H9 (cell line): ENCODE measurements around the gene TREM2. TPM values are rescaled to one million over a fixed set of nuclear protein-coding genes. Genes with fewer than 3 reads are reported as not detected.

ENCODE experiments used
- DNase-seq: peaks from one replicate; pipeline ENCODE4 v3.0.0-alpha.2; 2017
- H2AFZ ChIP-seq: one replicate; pipeline ENCODE4 v1.6.1; 2013; ENCODE audit warnings: mild to moderate bottlenecking, low read length, control low read depth, moderate library complexity
- H2AK5ac ChIP-seq: 2 replicates; pipeline ENCODE4 v1.6.1; 2013; ENCODE audit warnings: low read length, control low read depth, mixed read lengths; ENCODE audit not compliant: insufficient read length
- H2BK120ac ChIP-seq: one replicate; pipeline ENCODE4 v1.6.1; 2013; ENCODE audit warnings: low read depth, mild to moderate bottlenecking, low read length, control low read depth, inconsistent platforms; ENCODE audit not compliant: poor library complexity, severe bottlenecking
- H2BK12ac ChIP-seq: 2 replicates; pipeline ENCODE4 v1.6.1; 2013; ENCODE audit warnings: low read length, control low read depth, mixed read lengths, low read depth; ENCODE audit not compliant: insufficient read length
- H2BK15ac ChIP-seq: 2 replicates; pipeline ENCODE4 v1.6.1; 2013; ENCODE audit warnings: low read depth, low read length, control low read depth
- H2BK20ac ChIP-seq: one replicate; pipeline ENCODE4 v1.6.1; 2013; ENCODE audit warnings: low read depth, mild to moderate bottlenecking, low read length, control low read depth, inconsistent platforms; ENCODE audit not compliant: poor library complexity, severe bottlenecking
- H2BK5ac ChIP-seq: 2 replicates; pipeline ENCODE4 v1.6.1; 2013; ENCODE audit warnings: low read length, control low read depth, mixed read lengths; ENCODE audit not compliant: insufficient read length
- H3K14ac ChIP-seq: 2 replicates; pipeline ENCODE4 v1.6.1; 2013; ENCODE audit warnings: low read length, control low read depth; ENCODE audit not compliant: insufficient read depth
- H3K18ac ChIP-seq: 2 replicates; pipeline ENCODE4 v1.6.1; 2013; ENCODE audit warnings: low read depth, mild to moderate bottlenecking, mixed read lengths, low read length, control low read depth; ENCODE audit not compliant: insufficient read length
- H3K23ac ChIP-seq: 2 replicates; pipeline ENCODE4 v1.6.1; 2013; ENCODE audit warnings: low read length, control low read depth, mixed read lengths, low read depth; ENCODE audit not compliant: insufficient read length
- H3K23me2 ChIP-seq: 2 replicates; pipeline ENCODE4 v1.6.1; 2013; ENCODE audit warnings: low read depth, mild to moderate bottlenecking, mixed read lengths, low read length, control low read depth; ENCODE audit not compliant: insufficient read length, poor library complexity, severe bottlenecking
- H3K27ac ChIP-seq: 2 replicates; pipeline ENCODE4 v1.5.1; 2013; ENCODE audit warnings: low read length, control low read depth, mixed read lengths, low read depth; ENCODE audit not compliant: insufficient read length
- H3K27me3 ChIP-seq: 2 replicates; pipeline ENCODE4 v1.6.1; 2013; ENCODE audit warnings: low read length, control low read depth, inconsistent platforms; ENCODE audit not compliant: insufficient read depth
- H3K4ac ChIP-seq: 2 replicates; pipeline ENCODE4 v1.6.1; 2013; ENCODE audit warnings: low read depth, mild to moderate bottlenecking, control low read depth, inconsistent platforms, low read length, moderate library complexity
- H3K4me1 ChIP-seq: 2 replicates; pipeline ENCODE4 v1.6.1; 2013; ENCODE audit warnings: low read length, control low read depth, inconsistent platforms; ENCODE audit not compliant: insufficient read depth
- H3K4me2 ChIP-seq: 2 replicates; pipeline ENCODE4 v1.6.1; 2013; ENCODE audit warnings: low read length, control low read depth, mixed read lengths; ENCODE audit not compliant: insufficient read length, insufficient read depth
- H3K56ac ChIP-seq: 2 replicates; pipeline ENCODE4 v1.6.1; 2013; ENCODE audit warnings: low read depth, mild to moderate bottlenecking, mixed read lengths, low read length, control low read depth; ENCODE audit not compliant: insufficient read length
- H3K79me1 ChIP-seq: 2 replicates; pipeline ENCODE4 v1.6.1; 2013; ENCODE audit warnings: low read depth, mild to moderate bottlenecking, moderate library complexity, low read length, control low read depth, inconsistent platforms; ENCODE audit not compliant: insufficient read depth, poor library complexity, severe bottlenecking
- H3K79me2 ChIP-seq: 2 replicates; pipeline ENCODE4 v1.6.1; 2013; ENCODE audit warnings: low read length, control low read depth, inconsistent platforms; ENCODE audit not compliant: insufficient read depth
- H3K9ac ChIP-seq: 2 replicates; pipeline ENCODE4 v1.6.1; 2013; ENCODE audit warnings: low read length, control low read depth, mixed read lengths; ENCODE audit not compliant: insufficient read length; ENCODE audit errors: extremely low read depth
- H3K9me3 ChIP-seq: one replicate; pipeline ENCODE4 v1.6.1; 2013; ENCODE audit warnings: low read depth, low read length, inconsistent platforms; ENCODE audit not compliant: control insufficient read depth
- H3T11ph ChIP-seq: one replicate; pipeline ENCODE4 v1.6.1; 2013; ENCODE audit warnings: mild to moderate bottlenecking, low read length, control low read depth, inconsistent platforms
- H4K20me1 ChIP-seq: one replicate; pipeline ENCODE4 v1.6.1; 2013; ENCODE audit not compliant: control insufficient read depth, insufficient read length, insufficient read depth
- H4K5ac ChIP-seq: 2 replicates; pipeline ENCODE4 v1.6.1; 2013; ENCODE audit warnings: low read depth, mild to moderate bottlenecking, mixed read lengths, low read length, control low read depth; ENCODE audit not compliant: insufficient read length
- H4K8ac ChIP-seq: replicated peaks from 2 replicates; pipeline ENCODE4 v1.6.1; 2013; ENCODE audit warnings: low read length, control low read depth, mixed read lengths, low read depth; ENCODE audit not compliant: insufficient read length
- H4K91ac ChIP-seq: 2 replicates; pipeline ENCODE4 v1.6.1; 2013; ENCODE audit warnings: low read depth, mild to moderate bottlenecking, moderate library complexity, mixed read lengths, low read length, control low read depth; ENCODE audit not compliant: insufficient read length
- H3K27ac Mint-ChIP-seq, 3 experiments: 2 replicates in 2 of 3; 3 replicates in 1 of 3; pipeline ENCODE4 v1.8.0; 2020 to 2021; ENCODE audit warnings: mixed read lengths in 3 of 3, mild to moderate bottlenecking in 1 of 3, moderate library complexity in 1 of 3
- H3K27me3 Mint-ChIP-seq: 2 replicates; pipeline ENCODE4 v1.8.0; 2021; ENCODE audit warnings: low read depth, mild to moderate bottlenecking, moderate library complexity, mixed read lengths
- H3K36me3 Mint-ChIP-seq, 3 experiments: 2 replicates in 2 of 3; 3 replicates in 1 of 3; pipeline ENCODE4 v1.8.0; 2020 to 2021; ENCODE audit warnings: low read depth in 3 of 3, mixed read lengths in 3 of 3; ENCODE audit not compliant: insufficient read depth in 1 of 3
- H3K4me1 Mint-ChIP-seq, 2 experiments: 2 replicates each; pipeline ENCODE4 v1.8.0; 2020; ENCODE audit warnings: mixed read lengths in 2 of 2
- H3K4me3 Mint-ChIP-seq, 2 experiments: 2 replicates in 1 of 2; 3 replicates in 1 of 2; pipeline ENCODE4 v1.8.0; 2020 to 2021; ENCODE audit warnings: mild to moderate bottlenecking in 2 of 2, mixed read lengths in 2 of 2, moderate library complexity in 1 of 2
- H3K9me3 Mint-ChIP-seq, 2 experiments: 2 replicates in 1 of 2; 3 replicates in 1 of 2; pipeline ENCODE4 v1.8.0; 2020; ENCODE audit warnings: mild to moderate bottlenecking in 2 of 2, mixed read lengths in 2 of 2, moderate library complexity in 1 of 2
- WGBS: extraction: QIAGEN DNeasy Blood & Tissue Kit; methylation state at CpG from one replicate; pipeline ENCODE4 v1.1.7; 2013; ENCODE audit warnings: missing lambda C conversion rate, low lambda C conversion rate, mixed read lengths; ENCODE audit not compliant: insufficient read length; ENCODE audit errors: extremely low coverage; 5-methylcytosine and 5-hydroxymethylcytosine counted together
- total RNA-seq: library from RNA; stranded (reverse); gene quantifications from 2 replicates; pipeline ENCODE4 v1.2.1, GENCODE V29; 2021
- TF ChIP-seq, protein P1 (sequence below): fragments of 200-600 bp; sonication (generic); conservative IDR thresholded peaks from 3 replicates; pipeline ENCODE4 v1.8.0; 2021; ENCODE audit warnings: antibody characterized with exemption, mild to moderate bottlenecking

Gene TREM2
- total RNA-seq, 1 experiment from 2014 or later = 0.31 TPM

DNA sequence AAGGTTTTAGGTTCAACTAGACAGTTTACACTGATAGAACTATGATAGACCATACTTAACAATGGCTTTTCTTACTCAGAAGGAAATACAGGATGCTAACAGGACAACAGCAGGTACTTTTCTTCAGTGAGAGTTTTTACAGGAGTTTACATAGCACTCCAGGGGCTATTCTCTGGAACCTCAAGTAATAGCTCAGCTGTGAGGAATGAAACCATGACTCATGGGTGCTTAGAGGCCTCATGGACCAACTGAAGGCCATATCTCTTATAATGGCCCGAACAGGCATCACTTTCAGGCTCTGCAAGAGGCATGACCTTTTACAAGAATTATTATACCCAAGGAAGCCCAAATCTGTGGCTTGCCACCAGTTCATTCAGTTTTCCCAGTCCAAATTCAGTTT is 40.5 kb downstream of the TREM2 start:
- DNase-seq = no peak

More for the DNA sequence above, 40.5 kb downstream of the TREM2 start:
- Histone ChIP-seq H4K5ac (no peak overlapping the region), H3K79me1 (no peaks in the 10 kb centered on the region), H2BK15ac (no peak overlapping the region), H3K56ac (no peak overlapping the region), H2BK120ac (no peak overlapping the region), H3K27ac (no peak overlapping the region), H3K4me1 (no peaks in the 10 kb centered on the region), H2BK20ac (no peak overlapping the region), H3K9ac (no peak overlapping the region), H2BK5ac (no peak overlapping the region), H3K9me3 (no peaks in the 10 kb centered on the region), H3K79me2 (no peaks in the 10 kb centered on the region), H4K91ac (no peak overlapping the region), H3K18ac (no peak overlapping the region), H2AK5ac (no peak overlapping the region), H3K23me2 (no peaks in the 10 kb centered on the region), H3K27me3 (no peaks in the 10 kb centered on the region), H3T11ph (no peak overlapping the region), H3K23ac (no peak overlapping the region), H2AFZ (no peak overlapping the region), H3K4me2 (no peak overlapping the region), H3K14ac (no peak overlapping the region), H3K4ac (no peak overlapping the region), H2BK12ac (no peak overlapping the region), H4K8ac (no peak overlapping the region), H4K20me1 (no peaks in the 10 kb centered on the region)
- TF ChIP-seq, protein P1, sequence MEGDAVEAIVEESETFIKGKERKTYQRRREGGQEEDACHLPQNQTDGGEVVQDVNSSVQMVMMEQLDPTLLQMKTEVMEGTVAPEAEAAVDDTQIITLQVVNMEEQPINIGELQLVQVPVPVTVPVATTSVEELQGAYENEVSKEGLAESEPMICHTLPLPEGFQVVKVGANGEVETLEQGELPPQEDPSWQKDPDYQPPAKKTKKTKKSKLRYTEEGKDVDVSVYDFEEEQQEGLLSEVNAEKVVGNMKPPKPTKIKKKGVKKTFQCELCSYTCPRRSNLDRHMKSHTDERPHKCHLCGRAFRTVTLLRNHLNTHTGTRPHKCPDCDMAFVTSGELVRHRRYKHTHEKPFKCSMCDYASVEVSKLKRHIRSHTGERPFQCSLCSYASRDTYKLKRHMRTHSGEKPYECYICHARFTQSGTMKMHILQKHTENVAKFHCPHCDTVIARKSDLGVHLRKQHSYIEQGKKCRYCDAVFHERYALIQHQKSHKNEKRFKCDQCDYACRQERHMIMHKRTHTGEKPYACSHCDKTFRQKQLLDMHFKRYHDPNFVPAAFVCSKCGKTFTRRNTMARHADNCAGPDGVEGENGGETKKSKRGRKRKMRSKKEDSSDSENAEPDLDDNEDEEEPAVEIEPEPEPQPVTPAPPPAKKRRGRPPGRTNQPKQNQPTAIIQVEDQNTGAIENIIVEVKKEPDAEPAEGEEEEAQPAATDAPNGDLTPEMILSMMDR = no peak
- peaks cover 0 to 11% (median 5%) of the 10 kb centered on the region in 3 experiments; a peak in 5 of 7 replicates for H3K36me3 Mint-ChIP-seq
- no peaks in the 10 kb centered on the region for H3K9me3 Mint-ChIP-seq
- H3K4me1 Mint-ChIP-seq = no peaks in the 10 kb centered on the region
- no peaks in the 10 kb centered on the region for H3K27me3 Mint-ChIP-seq
- H3K27ac Mint-ChIP-seq = no peak overlapping the region
- no CpG with 5 or more reads among the region's 1 CpG for WGBS
- H3K4me3 Mint-ChIP-seq = no peak overlapping the region
